BLaER1 (cell line): Measurements from ENCODE around the gene CETP.

Experiments used
- H3K27ac ChIP-seq: shearing (Covaris generic); formaldehyde crosslinking; 2 replicates; pipeline ENCODE4 v1.8.1; 2022
- H3K27me3 ChIP-seq: shearing (Covaris generic); formaldehyde crosslinking; 2 replicates; pipeline ENCODE4 v1.8.1; 2022
- H3K36me3 ChIP-seq: shearing (Covaris generic); formaldehyde crosslinking; 2 replicates; pipeline ENCODE4 v1.8.1; 2022
- H3K4me1 ChIP-seq: shearing (Covaris generic); formaldehyde crosslinking; 2 replicates; pipeline ENCODE4 v1.8.1; 2022
- H3K4me2 ChIP-seq: shearing (Covaris generic); formaldehyde crosslinking; 2 replicates; pipeline ENCODE4 v1.8.1; 2022
- H3K4me3 ChIP-seq: shearing (Covaris generic); formaldehyde crosslinking; 2 replicates; pipeline ENCODE4 v1.8.1; 2022
- H3K9ac ChIP-seq: shearing (Covaris generic); formaldehyde crosslinking; 2 replicates; pipeline ENCODE4 v1.8.1; 2022
- H3K9me3 ChIP-seq: shearing (Covaris generic); formaldehyde crosslinking; 2 replicates; pipeline ENCODE4 v1.8.1; 2022
- H4K20me1 ChIP-seq: shearing (Covaris generic); formaldehyde crosslinking; 2 replicates; pipeline ENCODE4 v1.8.1; 2022
- Cebpa-rat ChIP-seq: shearing (Covaris generic); IDR thresholded peaks from 2 replicates; pipeline ENCODE4 v1.8.1; 2022

CETP gene

GRCh38 chr16:57013902-57014301 is 52.2 kb downstream of the CETP start:
- no peaks in the 10 kb centered on the region for H3K27me3 ChIP-seq
- peaks cover 10% of the 10 kb centered on the region for H3K4me1 ChIP-seq
- H3K9ac ChIP-seq: no peak overlapping the region
- H3K4me2 ChIP-seq: no peak overlapping the region
- H3K9me3 ChIP-seq: no peaks in the 10 kb centered on the region
- no peak for TF ChIP-seq Cebpa-rat
- H4K20me1 ChIP-seq: no peaks in the 10 kb centered on the region
- no peak overlapping the region for H3K27ac ChIP-seq
- peaks cover 30% of the 10 kb centered on the region for H3K36me3 ChIP-seq
- no peak overlapping the region for H3K4me3 ChIP-seq

- Histone ChIP-seq H3K4me3 (no peak overlapping the region), H3K4me1 (no peaks in the 10 kb centered on the region), H4K20me1 (no peaks in the 10 kb centered on the region), H3K27ac (no peak overlapping the region), H3K4me2 (no peak overlapping the region), H3K9me3 (no peaks in the 10 kb centered on the region), H3K9ac (no peak overlapping the region), H3K36me3 (peaks cover 52% of the 10 kb centered on the region), H3K27me3 (no peaks in the 10 kb centered on the region)
- no peak for TF ChIP-seq Cebpa-rat
Observed at GRCh38 chr16:57016301-57016700, 54.6 kb downstream of the CETP start.

- peaks cover 3% of the 10 kb centered on the region for H3K4me1 ChIP-seq
- H3K4me2 ChIP-seq: no peak overlapping the region
- peaks cover 57% of the 10 kb centered on the region for H3K36me3 ChIP-seq
- no peak overlapping the region for H3K4me3 ChIP-seq
- TF ChIP-seq Cebpa-rat: no peak
- no peak overlapping the region for H3K9ac ChIP-seq
- H3K27me3 ChIP-seq: no peaks in the 10 kb centered on the region
- no peaks in the 10 kb centered on the region for H4K20me1 ChIP-seq
- H3K9me3 ChIP-seq: no peaks in the 10 kb centered on the region
- H3K27ac ChIP-seq: no peak overlapping the region
Observed at GRCh38 chr16:57016831-57017230, 55.1 kb downstream of the CETP start.

- Histone ChIP-seq H3K9me3 (no peaks in the 10 kb centered on the region), H3K4me1 (peaks cover 7% of the 10 kb centered on the region), H3K9ac (no peak overlapping the region), H3K4me2 (no peak overlapping the region), H3K27me3 (no peaks in the 10 kb centered on the region), H3K4me3 (no peak overlapping the region), H4K20me1 (no peaks in the 10 kb centered on the region), H3K36me3 (peaks cover 61% of the 10 kb centered on the region), H3K27ac (no peak overlapping the region)
- TF ChIP-seq Cebpa-rat: no peak
Observed at GRCh38 chr16:57017251-57017650, 55.5 kb downstream of the CETP start.

GRCh38 chr16:57019746-57020145 is 58.0 kb downstream of the CETP start:
- Histone ChIP-seq H3K9ac (no peak overlapping the region), H3K27ac (no peak overlapping the region), H3K4me1 (peaks cover 30% of the 10 kb centered on the region), H4K20me1 (no peaks in the 10 kb centered on the region), H3K36me3 (peaks cover 78% of the 10 kb centered on the region), H3K9me3 (no peaks in the 10 kb centered on the region), H3K4me2 (no peak overlapping the region), H3K4me3 (no peak overlapping the region), H3K27me3 (no peaks in the 10 kb centered on the region)
- TF ChIP-seq Cebpa-rat: no peak

GRCh38 chr16:57020651-57021050 is 58.9 kb downstream of the CETP start:
- Histone ChIP-seq H3K9me3 (no peaks in the 10 kb centered on the region), H3K4me3 (no peak overlapping the region), H3K36me3 (peaks cover 74% of the 10 kb centered on the region), H3K4me1 (peaks cover 30% of the 10 kb centered on the region), H3K4me2 (no peak overlapping the region), H4K20me1 (no peaks in the 10 kb centered on the region), H3K27me3 (no peaks in the 10 kb centered on the region), H3K9ac (no peak overlapping the region), H3K27ac (no peak overlapping the region)
- TF ChIP-seq Cebpa-rat: no peak

GRCh38 chr16:57021757-57022156 is 60.0 kb downstream of the CETP start:
- H4K20me1 ChIP-seq: no peaks in the 10 kb centered on the region
- no peak overlapping the region for H3K9ac ChIP-seq
- H3K4me1 ChIP-seq: peaks cover 30% of the 10 kb centered on the region
- H3K27ac ChIP-seq: no peak overlapping the region
- no peak for TF ChIP-seq Cebpa-rat
- no peaks in the 10 kb centered on the region for H3K9me3 ChIP-seq
- peak overlapping the region; percentile 71 for H3K4me2 ChIP-seq
- H3K27me3 ChIP-seq: no peaks in the 10 kb centered on the region
- peaks cover 83% of the 10 kb centered on the region for H3K36me3 ChIP-seq
- H3K4me3 ChIP-seq: no peak overlapping the region

- Histone ChIP-seq H3K27ac (no peak overlapping the region), H3K4me2 (peak overlapping the region; percentile 71), H3K4me3 (no peak overlapping the region), H3K4me1 (peaks cover 30% of the 10 kb centered on the region), H4K20me1 (no peaks in the 10 kb centered on the region), H3K27me3 (no peaks in the 10 kb centered on the region), H3K9ac (no peak overlapping the region), H3K36me3 (peaks cover 78% of the 10 kb centered on the region), H3K9me3 (no peaks in the 10 kb centered on the region)
- TF ChIP-seq Cebpa-rat: no peak
Observed at GRCh38 chr16:57022445-57022844, 60.7 kb downstream of the CETP start.

GRCh38 chr16:57023541-57024249 is 61.9 kb downstream of the CETP start:
- Histone ChIP-seq H3K4me3 (no peak overlapping the region), H3K27ac (0 out of 2 replicates have a peak overlapping the region, but pooled peaks have one; percentile 30), H3K4me2 (peak overlapping the region; percentile 71), H3K27me3 (no peaks in the 10 kb centered on the region), H4K20me1 (no peaks in the 10 kb centered on the region), H3K4me1 (peaks cover 30% of the 10 kb centered on the region), H3K9me3 (no peaks in the 10 kb centered on the region), H3K9ac (no peak overlapping the region), H3K36me3 (peaks cover 65% of the 10 kb centered on the region)
- no peak for TF ChIP-seq Cebpa-rat

- no peaks in the 10 kb centered on the region for H4K20me1 ChIP-seq
- H3K36me3 ChIP-seq: peaks cover 52% of the 10 kb centered on the region
- no peak overlapping the region for H3K4me3 ChIP-seq
- no peaks in the 10 kb centered on the region for H3K27me3 ChIP-seq
- H3K4me1 ChIP-seq: peaks cover 30% of the 10 kb centered on the region
- TF ChIP-seq Cebpa-rat: no peak
- no peaks in the 10 kb centered on the region for H3K9me3 ChIP-seq
- no peak overlapping the region for H3K4me2 ChIP-seq
- no peak overlapping the region for H3K9ac ChIP-seq
- H3K27ac ChIP-seq: no peak overlapping the region
Observed at GRCh38 chr16:57024894-57025680, 63.3 kb downstream of the CETP start.
